Endothelial cell of umbilical vein (primary cell): ENCODE measurements around the gene PIP4P1. TPM values are rescaled to one million over a fixed set of nuclear protein-coding genes. Genes with fewer than 3 reads are reported as not detected.

Experiments
- BruUV-seq: library from RNA; stranded (reverse); fragments of 400-500 nt; replicated peaks from 2 replicates; lab custom pipeline; 2021; lab: Mats Ljungman, UMichigan
- CTCF ChIA-PET: fragments of 300-600, 350-600 bp; sonication (Branson Sonifier 250); formaldehyde crosslinking; loops from one replicate; lab custom pipeline; 2021; ENCODE audit warnings: antibody characterized with exemption, inconsistent platforms; lab: Charles Lee
- POLR2A ChIA-PET: fragments of 300-600, 350-600 bp; sonication (Branson Sonifier 250); formaldehyde crosslinking; loops from one replicate; lab custom pipeline; 2021; ENCODE audit warnings: antibody characterized with exemption, inconsistent platforms; lab: Charles Lee
- DNase-seq: peaks from one replicate; pipeline ENCODE4 v3.0.0-alpha.2; 2011; ENCODE audit warnings: low read depth, low spot score
- FAIRE-seq: peaks from 2 replicates; lab custom pipeline; 2011; peaks lifted over from hg19 to GRCh38; lab: Jason Lieb, UNC
- H2AFZ ChIP-seq: 2 replicates; pipeline ENCODE4 v1.6.0; 2012; ENCODE audit warnings: low read depth, low read length, control low read depth, inconsistent platforms
- H3K27ac ChIP-seq: 2 replicates; pipeline ENCODE4 v1.5.1; 2011; ENCODE audit warnings: low read depth, mild to moderate bottlenecking, control low read depth, low read length, moderate library complexity; ENCODE audit not compliant: insufficient read depth
- H3K27me3 ChIP-seq, 2 experiments: 2 replicates each; pipeline versions ENCODE4 v1.6.0 to v1.6.1; 2011; ENCODE audit warnings: low read length in 2 of 2, mixed read lengths in 1 of 2; ENCODE audit not compliant: control insufficient read depth in 2 of 2, insufficient read depth in 2 of 2
- H3K36me3 ChIP-seq, 2 experiments: 2 replicates in 1 of 2; 3 replicates in 1 of 2; pipeline ENCODE4 v1.5.1; 2011; ENCODE audit warnings: low read length in 2 of 2, mild to moderate bottlenecking in 1 of 2, moderate library complexity in 1 of 2; ENCODE audit not compliant: control insufficient read depth in 2 of 2, insufficient read depth in 2 of 2; ENCODE audit errors: extremely low read depth in 1 of 2
- H3K4me1 ChIP-seq: 3 replicates; pipeline ENCODE4 v1.5.1; 2011; ENCODE audit warnings: mild to moderate bottlenecking, low read length; ENCODE audit not compliant: control insufficient read depth, insufficient read depth; ENCODE audit errors: extremely low read depth
- H3K4me2 ChIP-seq: 2 replicates; pipeline ENCODE4 v1.6.1; 2011; ENCODE audit warnings: low read length, control low read depth, mixed read lengths; ENCODE audit not compliant: insufficient read depth
- H3K4me3 ChIP-seq, 3 experiments: fragments of 200-600 bp in 1 of 3; sonication (generic), shearing (Covaris generic) in 1 of 3; replicated peaks in 1 of 3; 2 replicates each; pipeline ENCODE4 v1.5.1; 2011 to 2016; ENCODE audit warnings: control low read depth in 3 of 3, low read length in 3 of 3, mild to moderate bottlenecking in 2 of 3, inconsistent platforms in 1 of 3, low read depth in 1 of 3, moderate library complexity in 1 of 3; ENCODE audit not compliant: insufficient read depth in 1 of 3
- H3K79me2 ChIP-seq: 2 replicates; pipeline ENCODE4 v1.6.0; 2012; ENCODE audit warnings: low read length, inconsistent platforms; ENCODE audit not compliant: control insufficient read depth, insufficient read depth
- H3K9ac ChIP-seq: replicated peaks from 2 replicates; pipeline ENCODE3; 2011; ENCODE audit warnings: low read length, control low read depth; ENCODE audit not compliant: insufficient read depth; ENCODE audit errors: extremely low read depth
- H3K9me1 ChIP-seq: replicated peaks from 3 replicates; pipeline ENCODE4 v1.6.0; 2011; ENCODE audit warnings: mild to moderate bottlenecking, low read length; ENCODE audit not compliant: control insufficient read depth, insufficient read depth; ENCODE audit errors: extremely low read depth
- H3K9me3 ChIP-seq: replicated peaks from 2 replicates; pipeline ENCODE4 v1.5.1; 2012; ENCODE audit warnings: low read length, inconsistent platforms; ENCODE audit not compliant: control insufficient read depth, insufficient read depth
- H4K20me1 ChIP-seq: replicated peaks from 2 replicates; pipeline ENCODE3; 2011; ENCODE audit warnings: mild to moderate bottlenecking, low read length; ENCODE audit not compliant: control insufficient read depth, insufficient read depth; ENCODE audit errors: extremely low read depth
- CTCF ChIP-seq, 2 donors: IDR thresholded peaks; 1 replicate in 1 of 2; 2 replicates in 1 of 2; pipeline ENCODE4 v1.5.1; 2011; ENCODE audit warnings: low read length in 2 of 2, mild to moderate bottlenecking in 2 of 2, moderate library complexity in 2 of 2, control low read depth in 1 of 2, inconsistent platforms in 1 of 2, low read depth in 1 of 2; ENCODE audit not compliant: insufficient read depth in 1 of 2; ENCODE audit errors: extremely low read depth in 1 of 2
- EZH2 ChIP-seq: IDR thresholded peaks from 2 replicates; pipeline ENCODE4 v1.6.1; 2012; ENCODE audit warnings: borderline replicate concordance, low read depth, mild to moderate bottlenecking, moderate library complexity, low read length, inconsistent platforms; ENCODE audit not compliant: severe bottlenecking
- FOS ChIP-seq: IDR thresholded peaks from 2 replicates; pipeline ENCODE4 v1.6.1; 2011; ENCODE audit warnings: mild to moderate bottlenecking, low read length, moderate library complexity, borderline replicate concordance; ENCODE audit not compliant: insufficient read depth
- GATA2 ChIP-seq: IDR thresholded peaks from 2 replicates; pipeline ENCODE4 v1.7.0; 2011; ENCODE audit warnings: low read depth, mild to moderate bottlenecking, moderate library complexity, mixed read lengths, low read length; ENCODE audit not compliant: insufficient read length, insufficient read depth
- JUN ChIP-seq: IDR thresholded peaks from 2 replicates; pipeline ENCODE4 v1.6.1; 2011; ENCODE audit warnings: borderline replicate concordance, low read depth; ENCODE audit not compliant: insufficient read length, insufficient read depth
- MAX ChIP-seq: IDR thresholded peaks from 2 replicates; pipeline ENCODE4 v1.6.1; 2011; ENCODE audit not compliant: insufficient read depth, insufficient read length
- MYC ChIP-seq: IDR thresholded peaks from one replicate; pipeline ENCODE4 v1.6.1; 2011; ENCODE audit warnings: mild to moderate bottlenecking, low read depth, low read length
- POLR2A ChIP-seq: IDR thresholded peaks from 2 replicates; pipeline ENCODE4 v1.6.1; 2012; ENCODE audit warnings: low read depth, mild to moderate bottlenecking, control low read depth, low read length
- POLR2AphosphoS5 ChIP-seq: IDR thresholded peaks from 2 replicates; pipeline ENCODE4 v1.6.1; 2012; ENCODE audit warnings: low read depth, mild to moderate bottlenecking, control low read depth, low read length, moderate library complexity; ENCODE audit not compliant: insufficient read depth
- dilution Hi-C: fragments of 300-500 bp; cut with MboI; formaldehyde crosslinking; loops from one replicate; pipeline ENCODE4 v1.15.0; 2019; ENCODE audit warnings: low sequenced_read_pairs; ENCODE audit not compliant: extremely low pct_ligation_motif_present
- intact Hi-C: fragments of 100-400 bp; cut with micrococcal nuclease; formaldehyde crosslinking; loops from one replicate; pipeline ENCODE4 v1.10.0; 2022
- polyA plus RNA-seq, 4 experiments: library from polyadenylated mRNA; depleted of rRNA in 3 of 4; stranded (reverse) in 3 of 4; unstranded in 1 of 4; fragments of >200 nt; gene quantifications; 2 replicates each; pipeline versions ENCODE4 v1.2.1 to v1.2.3, GENCODE V29; 2011 to 2012; ENCODE audit warnings: missing spikeins in 1 of 4
- total RNA-seq: library from RNA; stranded (reverse); gene quantifications from 2 replicates; pipeline ENCODE4 v1.2.3, GENCODE V29; 2021

PIP4P1 gene
- total and polyA plus RNA-seq, 2 donors (not counting 3 experiments of a cell fraction or from before 2014, with no cell fraction given), result 28.6 to 52.5 TPM

GRCh38 chr14:20424851-20425250 is 36.4 kb downstream of the PIP4P1 start:
- H3K4me1 ChIP-seq, result peaks cover 18% of the 10 kb centered on the region
- ChIA-PET CTCF (interaction anchor here (3.3 kb wide), 1 partner anchor 10 kb away, joined by 30 read pairs; the partner anchor contains the start of gene TEP1), POLR2A (no interaction called here)
- H3K4me2 ChIP-seq, result no peak overlapping the region
- H3K27ac ChIP-seq, result no peak overlapping the region
- H3K9ac ChIP-seq, result no peak overlapping the region
- no TSS peak for BruUV-seq
- no peak overlapping the region for H3K4me3 ChIP-seq
- intact Hi-C loops (no loop called here), dilution Hi-C loops (no loop called here)
- no peak for TF ChIP-seq FOS
- no peak for TF ChIP-seq MYC
- no peak for TF ChIP-seq MAX
- TF ChIP-seq POLR2A, result no peak
- no peak for TF ChIP-seq CTCF (IDR thresholded peaks at IDR 0.05; ENCODE audit: extremely low read depth in 1 of 2, insufficient read depth in 1 of 2, low read depth in 1 of 2, low read length in 2 of 2)
- no peak for TF ChIP-seq EZH2
- no peak for TF ChIP-seq POLR2AphosphoS5
- no peak for TF ChIP-seq GATA2
- TF ChIP-seq JUN, result no peak
- no peaks in the 10 kb centered on the region for H3K9me1 ChIP-seq
- no peaks in the 10 kb centered on the region for H4K20me1 ChIP-seq
- no peaks in the 10 kb centered on the region for H3K79me2 ChIP-seq
- FAIRE-seq (no peak), DNase-seq (no peak)
- H3K9me3 ChIP-seq, result no peaks in the 10 kb centered on the region
- no peak overlapping the region for H2AFZ ChIP-seq
- no peaks in the 10 kb centered on the region for H3K27me3 ChIP-seq
- H3K36me3 ChIP-seq, result no peaks in the 10 kb centered on the region
